GM23338 (cell line): ENCODE results near the gene PCDHB12. TPM values are rescaled to one million over a fixed set of nuclear protein-coding genes. Genes with fewer than 3 reads are reported as not detected.
A peak's percentile ranks its signal among the peaks of the same experiment; 100 is the strongest.
"Not testable (repeated sequence)": the region's sequence is repeated elsewhere in the genome, so short reads cannot be mapped to it uniquely, and the experiment has no call there.

ENCODE experiments used
- ATAC-seq: fragments of 200-7000 bp; cut with Tn5 transposase; 3 replicates; pipeline ENCODE4 v1.9.1; 2020
- DNase-seq: peaks from one replicate; pipeline ENCODE4 v3.0.0-alpha.2; 2015; ENCODE audit warnings: low spot score
- H2AFZ ChIP-seq: fragments of 200-600 bp; sonication (generic); 2 replicates; pipeline ENCODE4 v1.8.0; 2016; ENCODE audit warnings: antibody characterized with exemption, mild to moderate bottlenecking, moderate library complexity
- H3F3A ChIP-seq: fragments of 200-600 bp; sonication (generic); replicated peaks from 2 replicates; pipeline ENCODE4 v1.8.0; 2017; ENCODE audit warnings: antibody characterized with exemption, mixed run types, low read depth
- H3K27ac ChIP-seq: fragments of 200-600 bp; sonication (generic); 2 replicates; pipeline ENCODE4 v1.6.1; 2016; ENCODE audit warnings: low read depth
- H3K27me3 ChIP-seq: fragments of 200-600 bp; sonication (generic); 2 replicates; pipeline ENCODE4 v1.8.0; 2016; ENCODE audit warnings: mild to moderate bottlenecking, mixed run types, moderate library complexity; ENCODE audit not compliant: insufficient read depth
- H3K36me3 ChIP-seq: fragments of 200-600 bp; sonication (generic); 2 replicates; pipeline ENCODE4 v1.8.0; 2016; ENCODE audit warnings: mild to moderate bottlenecking; ENCODE audit not compliant: insufficient read depth
- H3K4me1 ChIP-seq: fragments of 200-600 bp; sonication (generic); 2 replicates; pipeline ENCODE4 v1.8.0; 2016; ENCODE audit warnings: mild to moderate bottlenecking, moderate library complexity; ENCODE audit not compliant: insufficient read depth
- H3K4me2 ChIP-seq: fragments of 200-600 bp; sonication (generic); 2 replicates; pipeline ENCODE4 v1.7.1; 2017; ENCODE audit warnings: mixed run types
- H3K4me3 ChIP-seq: fragments of 200-600 bp; sonication (generic); 2 replicates; pipeline ENCODE4 v1.6.1; 2016; ENCODE audit warnings: mixed run types
- H3K79me2 ChIP-seq: fragments of 200-600 bp; sonication (generic); replicated peaks from 2 replicates; pipeline ENCODE4 v1.8.0; 2017; ENCODE audit warnings: mild to moderate bottlenecking; ENCODE audit not compliant: insufficient read depth
- H3K9me2 ChIP-seq: fragments of 200-600 bp; sonication (generic); 2 replicates; pipeline ENCODE4 v1.8.0; 2017; ENCODE audit not compliant: insufficient read depth
- H4K20me1 ChIP-seq: fragments of 200-600 bp; sonication (generic); replicated peaks from 2 replicates; pipeline ENCODE4 v1.8.0; 2017; ENCODE audit warnings: mild to moderate bottlenecking; ENCODE audit not compliant: insufficient read depth
- H3K27ac Mint-ChIP-seq: 2 replicates; pipeline ENCODE4 v1.8.0; 2020; ENCODE audit warnings: inconsistent platforms, mild to moderate bottlenecking, moderate library complexity, mixed read lengths
- H3K27me3 Mint-ChIP-seq: 3 replicates; pipeline ENCODE4 v1.8.0; 2022; ENCODE audit warnings: low read depth, mild to moderate bottlenecking, moderate library complexity, mixed read lengths, inconsistent platforms; ENCODE audit not compliant: insufficient read depth, poor library complexity
- H3K36me3 Mint-ChIP-seq: 3 replicates; pipeline ENCODE4 v1.8.0; 2021; ENCODE audit warnings: low read depth, mild to moderate bottlenecking, inconsistent platforms, moderate library complexity, mixed read lengths
- H3K4me1 Mint-ChIP-seq: 3 replicates; pipeline ENCODE4 v1.8.0; 2020; ENCODE audit warnings: mild to moderate bottlenecking, inconsistent platforms, mixed read lengths
- H3K4me3 Mint-ChIP-seq: 3 replicates; pipeline ENCODE4 v1.8.0; 2021; ENCODE audit warnings: moderate library complexity, mild to moderate bottlenecking, inconsistent platforms, mixed read lengths
- H3K9me3 Mint-ChIP-seq: 3 replicates; pipeline ENCODE4 v1.8.0; 2020; ENCODE audit warnings: moderate library complexity, mild to moderate bottlenecking, inconsistent platforms, mixed read lengths
- CREB1 ChIP-seq: fragments of 250-450 bp; sonication (Bioruptor Pico); IDR thresholded peaks from 2 replicates; pipeline ENCODE4 v1.5.0; 2020; ENCODE audit warnings: low read depth, mild to moderate bottlenecking, moderate library complexity
- CTCF ChIP-seq, 2 experiments: fragments of 200-600 bp in 1 of 2; sonication (generic) in 1 of 2; conservative IDR thresholded peaks; 2 replicates each; pipeline versions ENCODE4 v1.5.1 to v1.6.1; 2016 to 2017; ENCODE audit warnings: antibody characterized with exemption in 2 of 2, low read depth in 2 of 2, mild to moderate bottlenecking in 2 of 2, moderate library complexity in 1 of 2
- ETS1 ChIP-seq: IDR thresholded peaks from 2 replicates; pipeline ENCODE4 v1.6.1; 2016; ENCODE audit warnings: antibody characterized with exemption
- EZH2 ChIP-seq: fragments of 200-600 bp; sonication (generic); IDR thresholded peaks from one replicate; pipeline ENCODE4 v1.8.0; 2017; ENCODE audit warnings: antibody characterized with exemption, mild to moderate bottlenecking, low read depth; ENCODE audit not compliant: unreplicated experiment
- EZH2phosphoT487 ChIP-seq: fragments of 200-600 bp; sonication (generic); IDR thresholded peaks from one replicate; pipeline ENCODE4 v1.8.1; 2018; ENCODE audit warnings: antibody characterized with exemption; ENCODE audit not compliant: unreplicated experiment
- NANOG ChIP-seq: IDR thresholded peaks from 2 replicates; pipeline ENCODE4 v1.6.1; 2016; ENCODE audit warnings: antibody characterized with exemption, borderline replicate concordance
- REST ChIP-seq: IDR thresholded peaks from one replicate; pipeline ENCODE4 v1.6.1; 2018; ENCODE audit warnings: antibody characterized with exemption; ENCODE audit not compliant: unreplicated experiment
- ZNF114 ChIP-seq: fragments of 250-450 bp; sonication (Bioruptor Pico); IDR thresholded peaks from 2 replicates; pipeline ENCODE4 v1.5.0; 2020; ENCODE audit warnings: mild to moderate bottlenecking, moderate library complexity
- polyA plus RNA-seq: library from polyadenylated mRNA; unstranded; fragments of >200 nt; fragmentation: Nextera tagmentation; extraction: Ambion mirVana; gene quantifications from 2 replicates; pipeline ENCODE4 v1.2.1, GENCODE V29; 2016
- total RNA-seq: library from RNA; depleted of rRNA; stranded (reverse); fragments of >200 nt; shearing (Covaris generic); gene quantifications from 2 replicates; pipeline ENCODE4 v1.2.3, GENCODE V29; 2014

PCDHB12 gene
- total and polyA plus RNA-seq, 2 experiments from 2014 or later = 1.3 to 4.3 TPM

- DNase-seq = peak; percentile 72
- TF ChIP-seq CREB1 (CRISPR knock-in tag) = no peak
- TF ChIP-seq EZH2phosphoT487 = no peak
- TF ChIP-seq EZH2 = no peak
- TF ChIP-seq NANOG = no peak
- TF ChIP-seq ETS1 = no peak
- no peak for TF ChIP-seq REST
- peak; percentile 79 to 88 for TF ChIP-seq CTCF (conservative IDR thresholded peaks at IDR 0.05; ENCODE audit: low read depth in 2 of 2)
- no peak for TF ChIP-seq ZNF114 (CRISPR knock-in tag)
- Histone ChIP-seq H4K20me1 (no peaks in the 10 kb centered on the region), H3K27ac (no peak within 1 kb of the TSS), H3K4me3 (no peak within 1 kb of the TSS), H3K9me2 (no peaks in the 10 kb centered on the region), H2AFZ (peak within 1 kb of the TSS; percentile 67; the same call in 1 of the 2 replicates), H3K79me2 (no peaks in the 10 kb centered on the region), H3K4me1 (no peaks in the 10 kb centered on the region), H3K4me2 (no peak within 1 kb of the TSS), H3K27me3 (no peaks in the 10 kb centered on the region), H3K36me3 (no peaks in the 10 kb centered on the region; the same call in 1 of the 2 replicates), H3F3A (no peaks in the 10 kb centered on the region)
- peak; percentile 48; the same call in 2 of the 3 replicates for ATAC-seq
- Mint-ChIP-seq H3K36me3 (peaks cover 15% of the 10 kb centered on the region), H3K27ac (peak within 1 kb of the TSS; percentile 53; the same call in 1 of the 2 replicates), H3K4me3 (peak within 1 kb of the TSS; percentile 18; the same call in 2 of the 3 replicates), H3K27me3 (no peaks in the 10 kb centered on the region), H3K9me3 (peaks cover 35% of the 10 kb centered on the region), H3K4me1 (0 out of 3 replicates have a peak, but pooled peaks cover 2% of the 10 kb centered on the region)
These were observed 8.9 kb upstream of the PCDHB12 start, which contains the start of gene PCDHB11 for GRCh38 chr5:141199359-141200235. PCDHB11 (plus strand) TSS chr5:141199627; CDS start chr5:141199775, 148 bp downstream.

GRCh38 chr5:141201126-141201525, 7.4 kb upstream of the PCDHB12 start:
- H2AFZ ChIP-seq, H3K27ac ChIP-seq, H3K79me2 ChIP-seq, H3K4me3 Mint-ChIP-seq, H4K20me1 ChIP-seq, ATAC-seq, H3K36me3 ChIP-seq, H3K9me2 ChIP-seq, H3K4me1 ChIP-seq, H3K4me3 ChIP-seq, H3K27ac Mint-ChIP-seq, H3F3A ChIP-seq, H3K27me3 Mint-ChIP-seq, DNase-seq, H3K4me1 Mint-ChIP-seq, H3K27me3 ChIP-seq, H3K4me2 ChIP-seq: not testable (repeated sequence)
- H3K36me3 Mint-ChIP-seq = peaks cover 10% of the 10 kb centered on the region
- peaks cover 30% of the 10 kb centered on the region for H3K9me3 Mint-ChIP-seq

GRCh38 chr5:141201646-141202045, 6.9 kb upstream of the PCDHB12 start:
- not testable (repeated sequence) for DNase-seq, H3K4me2 ChIP-seq, H3K79me2 ChIP-seq, H3K27me3 ChIP-seq, H3K4me3 Mint-ChIP-seq, H3K4me1 ChIP-seq, H3K36me3 Mint-ChIP-seq, H3K27ac Mint-ChIP-seq, H3K4me1 Mint-ChIP-seq, H3K36me3 ChIP-seq, H3K27me3 Mint-ChIP-seq, H4K20me1 ChIP-seq, H2AFZ ChIP-seq, H3F3A ChIP-seq, ATAC-seq, H3K4me3 ChIP-seq, H3K27ac ChIP-seq, H3K9me2 ChIP-seq
- peaks cover 25% of the 10 kb centered on the region for H3K9me3 Mint-ChIP-seq
